Esophagus squamous epithelium (tissue), 4 donors: Measurements from ENCODE around the gene QKI.

Source experiments
- CTCF ChIP-seq, 6 experiments: fragments of 450-650 bp in 4 of 6; fragments of 200-600 bp in 2 of 6; sonication (generic) in 2 of 6; IDR thresholded peaks; one replicate each; pipeline ENCODE4 v1.5.1; 2016 to 2019; ENCODE audit warnings: antibody characterized with exemption in 6 of 6, mild to moderate bottlenecking in 4 of 6, moderate library complexity in 4 of 6
- POLR2A ChIP-seq, 4 donors: fragments of 450-650 bp; IDR thresholded peaks; one replicate each; pipeline ENCODE4 v1.6.1; 2017; ENCODE audit warnings: antibody characterized with exemption in 4 of 4, mild to moderate bottlenecking in 4 of 4, moderate library complexity in 3 of 4

- TF ChIP-seq CTCF (IDR thresholded peaks at IDR 0.05) (no peak), POLR2A (IDR thresholded peaks at IDR 0.05) (no peak)
These were observed 41.3 kb upstream of the QKI start for GRCh38 chr6:163373240-163373639.
